SK-N-SH (cell line): ENCODE data around the gene SPEG. TPM values are rescaled to one million over a fixed set of nuclear protein-coding genes. Genes with fewer than 3 reads are reported as not detected.
A peak's percentile ranks its signal among the peaks of the same experiment; 100 is the strongest.

ENCODE experiments used
- CTCF ChIA-PET: fragments of 300-600, 350-600 bp; formaldehyde crosslinking; extraction: SDS; loops from one replicate; lab custom pipeline; 2021; lab: Yijun Ruan, JAX
- POLR2A ChIA-PET: fragments of 350-600 bp; sonication (Branson Sonifier 250); formaldehyde crosslinking; extraction: SDS; loops from one replicate; lab custom pipeline; 2020; ENCODE audit warnings: antibody characterized with exemption, inconsistent platforms; lab: Yijun Ruan, JAX
- DNase-seq: peaks from one replicate; pipeline ENCODE4 v3.0.0; 2012
- H2AFZ ChIP-seq: fragments of 200-600 bp; sonication (generic); 2 replicates; pipeline ENCODE4 v1.8.1; 2016; ENCODE audit warnings: antibody characterized with exemption, mild to moderate bottlenecking, low read depth
- H3F3A ChIP-seq: fragments of 200-600 bp; sonication (generic); replicated peaks from 2 replicates; pipeline ENCODE3; 2016; ENCODE audit warnings: antibody characterized with exemption, mild to moderate bottlenecking; ENCODE audit not compliant: insufficient read depth
- H3K27ac ChIP-seq, 2 experiments: fragments of 200-500 bp in 1 of 2; fragments of 200-600 bp in 1 of 2; sonication (Bioruptor generic) in 1 of 2; sonication (generic), shearing (Covaris generic) in 1 of 2; 2 replicates each; pipeline versions ENCODE4 v1.5.1 to v1.6.1; 2014 to 2016; ENCODE audit warnings: low read depth in 2 of 2, inconsistent platforms in 1 of 2, low read length in 1 of 2, mild to moderate bottlenecking in 1 of 2, mixed read lengths in 1 of 2
- H3K27me3 ChIP-seq: fragments of 200-600 bp; sonication (generic), shearing (Covaris generic); 2 replicates; pipeline ENCODE4 v1.6.1; 2016; ENCODE audit warnings: mixed run types; ENCODE audit not compliant: insufficient read depth
- H3K36me3 ChIP-seq, 2 experiments: fragments of 200-500 bp in 1 of 2; fragments of 200-600 bp in 1 of 2; sonication (Bioruptor generic) in 1 of 2; sonication (generic) in 1 of 2; replicated peaks in 1 of 2; 2 replicates each; pipeline versions ENCODE3 to v1.5.1; 2014 to 2016; ENCODE audit warnings: low read length in 1 of 2, mild to moderate bottlenecking in 1 of 2; ENCODE audit not compliant: insufficient read depth in 2 of 2, control insufficient read depth in 1 of 2
- H3K4me1 ChIP-seq, 2 experiments: fragments of 200-500 bp in 1 of 2; fragments of 200-600 bp in 1 of 2; sonication (Bioruptor generic) in 1 of 2; sonication (generic), shearing (Covaris generic) in 1 of 2; 2 replicates each; pipeline versions ENCODE4 v1.5.1 to v1.6.1; 2014 to 2016; ENCODE audit warnings: low read depth in 1 of 2, low read length in 1 of 2, mixed run types in 1 of 2; ENCODE audit not compliant: insufficient read depth in 2 of 2, control insufficient read depth in 1 of 2
- H3K4me2 ChIP-seq: fragments of 200-600 bp; sonication (generic), shearing (Covaris generic); 2 replicates; pipeline ENCODE4 v1.6.1; 2017; ENCODE audit warnings: mixed run types
- H3K4me3 ChIP-seq, 2 experiments: fragments of 200-500 bp in 1 of 2; fragments of 200-600 bp in 1 of 2; sonication (Bioruptor generic) in 1 of 2; sonication (generic), shearing (Covaris generic) in 1 of 2; 2 replicates each; pipeline versions ENCODE4 v1.5.1 to v1.8.1; 2014 to 2016; ENCODE audit warnings: low read depth in 2 of 2, inconsistent platforms in 1 of 2, low read length in 1 of 2, mild to moderate bottlenecking in 1 of 2, mixed read lengths in 1 of 2, moderate library complexity in 1 of 2
- H3K79me2 ChIP-seq: fragments of 200-600 bp; sonication (generic); 2 replicates; pipeline ENCODE4 v1.8.1; 2017; ENCODE audit warnings: mild to moderate bottlenecking; ENCODE audit not compliant: insufficient read depth
- H3K9ac ChIP-seq: fragments of 200-600 bp; sonication (generic); 2 replicates; pipeline ENCODE4 v1.6.1; 2017; ENCODE audit warnings: mixed run types
- H3K9me2 ChIP-seq: fragments of 200-600 bp; sonication (generic); 2 replicates; pipeline ENCODE4 v1.6.1; 2017; ENCODE audit warnings: mixed run types
- H3K9me3 ChIP-seq: fragments of 200-600 bp; sonication (generic); 2 replicates; pipeline ENCODE4 v1.6.1; 2017; ENCODE audit warnings: mixed run types, mild to moderate bottlenecking, moderate library complexity
- H4K20me1 ChIP-seq: fragments of 200-600 bp; sonication (generic); 2 replicates; pipeline ENCODE4 v1.6.1; 2017; ENCODE audit warnings: mild to moderate bottlenecking, mixed run types; ENCODE audit not compliant: insufficient read depth
- EP300 ChIP-seq, 2 experiments: IDR thresholded peaks; 2 replicates each; pipeline versions ENCODE4 v1.4.0 to v1.6.1; 2012; ENCODE audit warnings: borderline replicate concordance in 1 of 2, low read depth in 1 of 2, low read length in 1 of 2
- GABPA ChIP-seq: IDR thresholded peaks from 2 replicates; pipeline ENCODE4 v1.4.0; 2012; ENCODE audit warnings: low read depth, mild to moderate bottlenecking
- MXI1 ChIP-seq: IDR thresholded peaks from 2 replicates; pipeline ENCODE4 v1.6.1; 2012; ENCODE audit warnings: mild to moderate bottlenecking, low read depth, low read length, improper control_type of control experiment
- NRF1 ChIP-seq: IDR thresholded peaks from 2 replicates; pipeline ENCODE4 v1.6.1; 2012; ENCODE audit warnings: low read depth, mild to moderate bottlenecking, low read length
- RAD21 ChIP-seq: IDR thresholded peaks from 2 replicates; pipeline ENCODE4 v1.6.1; 2012; ENCODE audit warnings: mild to moderate bottlenecking, low read length
- RCOR1 ChIP-seq: fragments of 150-350 bp; IDR thresholded peaks from 2 replicates; pipeline ENCODE4 v1.6.1; 2017; ENCODE audit warnings: antibody characterized with exemption, low read length
- RXRA ChIP-seq: IDR thresholded peaks from 2 replicates; pipeline ENCODE4 v1.4.0; 2012; ENCODE audit warnings: low read depth, mild to moderate bottlenecking, borderline replicate concordance
- SIN3A ChIP-seq: IDR thresholded peaks from 2 replicates; pipeline ENCODE4 v1.6.1; 2012; ENCODE audit warnings: low read depth, mild to moderate bottlenecking, low read length, moderate library complexity, borderline replicate concordance
- SMC3 ChIP-seq: IDR thresholded peaks from 2 replicates; pipeline ENCODE4 v1.6.1; 2012; ENCODE audit warnings: low read depth, low read length, improper control_type of control experiment
- TCF12 ChIP-seq: IDR thresholded peaks from 2 replicates; pipeline ENCODE4 v1.4.0; 2012
- WGBS: methylation state at CpG from one replicate; pipeline ENCODE4 v1.1.6; 2017; ENCODE audit warnings: low lambda C conversion rate; 5-methylcytosine and 5-hydroxymethylcytosine counted together
- polyA plus RNA-seq, 3 experiments: library from polyadenylated mRNA; depleted of rRNA; stranded (reverse); fragments of >200 nt; gene quantifications; 2 replicates each; pipeline ENCODE4 v1.2.3, GENCODE V29; 2012
- TF ChIP-seq, protein P1 (sequence below): IDR thresholded peaks from 2 replicates; pipeline ENCODE4 v1.6.1; 2012; ENCODE audit warnings: mild to moderate bottlenecking, low read depth, low read length, moderate library complexity
- TF ChIP-seq, protein P2 (sequence below): fragments of 150-350 bp; IDR thresholded peaks from 2 replicates; pipeline ENCODE4 v1.6.1; 2017; ENCODE audit warnings: antibody characterized with exemption, low read length, low read depth, borderline replicate concordance
- TF ChIP-seq, protein P3 (sequence below): fragments of 200-600 bp; sonication (generic); IDR thresholded peaks from 2 replicates; pipeline ENCODE4 v1.6.1; 2017; ENCODE audit warnings: antibody characterized with exemption, mild to moderate bottlenecking, moderate library complexity
- TF ChIP-seq, protein P4 (sequence below): IDR thresholded peaks from 2 replicates; pipeline ENCODE4 v1.4.0; 2012; ENCODE audit warnings: low read depth

SPEG gene
- polyA plus RNA-seq, 1 of the 3 experiments (the other 2 are of a cell fraction): 107 TPM

DNA sequence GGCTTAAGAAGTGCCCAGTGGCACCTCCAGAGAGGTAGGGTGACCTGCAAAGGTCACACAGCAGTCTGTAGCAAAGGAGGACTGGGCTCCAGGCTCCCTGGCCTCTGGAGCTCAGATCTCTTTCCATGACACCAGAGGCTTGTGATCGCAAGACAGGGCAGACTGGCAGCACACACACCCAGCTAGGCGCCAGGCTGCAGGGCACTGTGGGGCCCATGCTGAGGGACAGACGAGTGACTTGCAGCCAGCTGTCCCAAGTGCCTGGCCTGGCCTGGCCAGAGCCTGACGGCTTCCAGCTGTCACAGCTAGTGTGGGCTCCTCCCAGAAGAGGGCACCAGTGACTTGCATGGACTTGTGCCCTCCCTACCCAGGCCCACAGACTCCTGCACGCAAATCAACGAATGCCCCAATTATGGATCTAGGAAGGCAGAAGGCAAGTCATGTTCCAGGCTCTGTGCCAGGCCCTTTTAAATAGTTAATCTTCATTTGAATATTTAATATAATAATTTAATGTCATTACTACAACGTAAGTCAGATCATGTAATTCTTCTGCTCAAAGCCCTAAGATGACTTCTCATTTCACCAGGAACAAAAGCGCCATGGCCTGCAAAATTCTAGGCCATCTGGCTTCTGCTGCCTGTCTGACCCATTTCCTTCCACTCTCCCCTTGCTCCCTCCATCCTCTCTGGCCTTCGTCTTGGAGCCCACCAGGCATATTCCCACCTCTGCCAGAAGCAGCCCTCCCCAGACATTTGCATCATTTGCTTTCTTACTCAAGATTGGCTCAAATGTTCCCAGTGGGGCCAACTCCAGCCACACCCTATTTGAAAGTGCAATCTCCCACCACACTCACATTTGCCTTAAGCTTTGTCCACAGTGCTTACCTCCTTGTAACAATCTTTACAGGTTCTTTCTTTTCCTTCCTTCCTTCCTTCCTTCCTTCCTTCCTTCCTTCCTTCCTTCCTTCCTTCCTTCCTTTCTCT, 3.7 kb upstream of the SPEG start:
- no peaks in the 10 kb centered on the region for H3K36me3 ChIP-seq
- POLR2A ChIA-PET: interaction anchor here (0.6 to 1.2 kb wide), 5 partner anchors 67 to 148 kb away, joined by 3 to 4 read pairs (median 3); no protein-coding TSS in a partner anchor
- TF ChIP-seq TCF12 (peak; percentile 37; the same call in 1 of the 2 replicates), SMC3 (peak; percentile 81), NRF1 (no peak), RXRA (no peak), MXI1 (peak; percentile 50; the same call in 1 of the 2 replicates), RAD21 (peak; percentile 85), EP300 (IDR thresholded peaks at IDR 0.05; ENCODE audit: borderline replicate concordance in 1 of 2, low read depth in 1 of 2, low read length in 1 of 2) (0 out of 4 replicates have a peak, but pooled peaks of 1 of the 2 experiments have one; percentile 10), SIN3A (0 out of 2 replicates have a peak, but pooled peaks have one; percentile 31), RCOR1 (peak; percentile 28), GABPA (no peak)
- TF ChIP-seq, protein P1, sequence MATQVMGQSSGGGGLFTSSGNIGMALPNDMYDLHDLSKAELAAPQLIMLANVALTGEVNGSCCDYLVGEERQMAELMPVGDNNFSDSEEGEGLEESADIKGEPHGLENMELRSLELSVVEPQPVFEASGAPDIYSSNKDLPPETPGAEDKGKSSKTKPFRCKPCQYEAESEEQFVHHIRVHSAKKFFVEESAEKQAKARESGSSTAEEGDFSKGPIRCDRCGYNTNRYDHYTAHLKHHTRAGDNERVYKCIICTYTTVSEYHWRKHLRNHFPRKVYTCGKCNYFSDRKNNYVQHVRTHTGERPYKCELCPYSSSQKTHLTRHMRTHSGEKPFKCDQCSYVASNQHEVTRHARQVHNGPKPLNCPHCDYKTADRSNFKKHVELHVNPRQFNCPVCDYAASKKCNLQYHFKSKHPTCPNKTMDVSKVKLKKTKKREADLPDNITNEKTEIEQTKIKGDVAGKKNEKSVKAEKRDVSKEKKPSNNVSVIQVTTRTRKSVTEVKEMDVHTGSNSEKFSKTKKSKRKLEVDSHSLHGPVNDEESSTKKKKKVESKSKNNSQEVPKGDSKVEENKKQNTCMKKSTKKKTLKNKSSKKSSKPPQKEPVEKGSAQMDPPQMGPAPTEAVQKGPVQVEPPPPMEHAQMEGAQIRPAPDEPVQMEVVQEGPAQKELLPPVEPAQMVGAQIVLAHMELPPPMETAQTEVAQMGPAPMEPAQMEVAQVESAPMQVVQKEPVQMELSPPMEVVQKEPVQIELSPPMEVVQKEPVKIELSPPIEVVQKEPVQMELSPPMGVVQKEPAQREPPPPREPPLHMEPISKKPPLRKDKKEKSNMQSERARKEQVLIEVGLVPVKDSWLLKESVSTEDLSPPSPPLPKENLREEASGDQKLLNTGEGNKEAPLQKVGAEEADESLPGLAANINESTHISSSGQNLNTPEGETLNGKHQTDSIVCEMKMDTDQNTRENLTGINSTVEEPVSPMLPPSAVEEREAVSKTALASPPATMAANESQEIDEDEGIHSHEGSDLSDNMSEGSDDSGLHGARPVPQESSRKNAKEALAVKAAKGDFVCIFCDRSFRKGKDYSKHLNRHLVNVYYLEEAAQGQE: no peak
- TF ChIP-seq, protein P2, sequence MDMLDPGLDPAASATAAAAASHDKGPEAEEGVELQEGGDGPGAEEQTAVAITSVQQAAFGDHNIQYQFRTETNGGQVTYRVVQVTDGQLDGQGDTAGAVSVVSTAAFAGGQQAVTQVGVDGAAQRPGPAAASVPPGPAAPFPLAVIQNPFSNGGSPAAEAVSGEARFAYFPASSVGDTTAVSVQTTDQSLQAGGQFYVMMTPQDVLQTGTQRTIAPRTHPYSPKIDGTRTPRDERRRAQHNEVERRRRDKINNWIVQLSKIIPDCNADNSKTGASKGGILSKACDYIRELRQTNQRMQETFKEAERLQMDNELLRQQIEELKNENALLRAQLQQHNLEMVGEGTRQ: no peak
- TF ChIP-seq, protein P3, sequence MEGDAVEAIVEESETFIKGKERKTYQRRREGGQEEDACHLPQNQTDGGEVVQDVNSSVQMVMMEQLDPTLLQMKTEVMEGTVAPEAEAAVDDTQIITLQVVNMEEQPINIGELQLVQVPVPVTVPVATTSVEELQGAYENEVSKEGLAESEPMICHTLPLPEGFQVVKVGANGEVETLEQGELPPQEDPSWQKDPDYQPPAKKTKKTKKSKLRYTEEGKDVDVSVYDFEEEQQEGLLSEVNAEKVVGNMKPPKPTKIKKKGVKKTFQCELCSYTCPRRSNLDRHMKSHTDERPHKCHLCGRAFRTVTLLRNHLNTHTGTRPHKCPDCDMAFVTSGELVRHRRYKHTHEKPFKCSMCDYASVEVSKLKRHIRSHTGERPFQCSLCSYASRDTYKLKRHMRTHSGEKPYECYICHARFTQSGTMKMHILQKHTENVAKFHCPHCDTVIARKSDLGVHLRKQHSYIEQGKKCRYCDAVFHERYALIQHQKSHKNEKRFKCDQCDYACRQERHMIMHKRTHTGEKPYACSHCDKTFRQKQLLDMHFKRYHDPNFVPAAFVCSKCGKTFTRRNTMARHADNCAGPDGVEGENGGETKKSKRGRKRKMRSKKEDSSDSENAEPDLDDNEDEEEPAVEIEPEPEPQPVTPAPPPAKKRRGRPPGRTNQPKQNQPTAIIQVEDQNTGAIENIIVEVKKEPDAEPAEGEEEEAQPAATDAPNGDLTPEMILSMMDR: peak; percentile 50
- TF ChIP-seq, protein P4, sequence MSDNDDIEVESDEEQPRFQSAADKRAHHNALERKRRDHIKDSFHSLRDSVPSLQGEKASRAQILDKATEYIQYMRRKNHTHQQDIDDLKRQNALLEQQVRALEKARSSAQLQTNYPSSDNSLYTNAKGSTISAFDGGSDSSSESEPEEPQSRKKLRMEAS: no peak
- peak overlapping the region in 1 of 2 experiments; percentile 77; a peak in 2 of 4 replicates for H3K27ac ChIP-seq
- no peaks in the 10 kb centered on the region for H3F3A ChIP-seq
- no peaks in the 10 kb centered on the region for H3K9me3 ChIP-seq
- CTCF ChIA-PET: interaction anchor here (0.6 to 5.6 kb wide), 23 partner anchors 9 to 573 kb away, joined by 3 to 36 read pairs (median 5); partner anchors contain the start of genes DES and TMEM198
- peaks cover 0 to 13% of the 10 kb centered on the region in 2 experiments; a peak in 1 of 4 replicates for H3K4me1 ChIP-seq
- no peak overlapping the region for H2AFZ ChIP-seq
- H3K9ac ChIP-seq: no peak overlapping the region
- 44% methylated on average over 6 of the region's 9 CpGs for WGBS
- H3K79me2 ChIP-seq: no peaks in the 10 kb centered on the region
- no peak overlapping the region for H3K4me3 ChIP-seq
- no peaks in the 10 kb centered on the region for H3K27me3 ChIP-seq
- H3K4me2 ChIP-seq: no peak overlapping the region
- no peaks in the 10 kb centered on the region for H4K20me1 ChIP-seq
- DNase-seq: peak; percentile 89
- no peaks in the 10 kb centered on the region for H3K9me2 ChIP-seq
